CD4-positive, alpha-beta T cell (primary cell): ENCODE results near the gene FIBCD1. TPM values are rescaled to one million over a fixed set of nuclear protein-coding genes. Genes with fewer than 3 reads are reported as not detected.

Experiments used
- ATAC-seq: fragments of 200-7000 bp; cut with Tn5 transposase; one replicate; pipeline ENCODE4 v1.10.0; 2022; ENCODE audit warnings: mild to moderate bottlenecking; ENCODE audit not compliant: poor library complexity
- CTCF ChIA-PET: fragments of 350-600 bp; sonication (Branson Sonifier 250); formaldehyde crosslinking; loops from one replicate; lab custom pipeline; 2021; ENCODE audit warnings: antibody characterized with exemption, inconsistent platforms; lab: Charles Lee
- POLR2A ChIA-PET: fragments of 350-600 bp; sonication (Branson Sonifier 250); formaldehyde crosslinking; loops from one replicate; lab custom pipeline; 2021; ENCODE audit warnings: antibody characterized with exemption, inconsistent platforms; lab: Charles Lee
- DNase-seq, 14 experiments: peaks; one replicate each; pipeline ENCODE4 v3.0.0-alpha.2; 2013 to 2020; ENCODE audit warnings: mixed read lengths in 2 of 14
- H3K27ac ChIP-seq, 2 donors: one replicate each; pipeline versions ENCODE4 v1.5.1 to v1.7.0; 2013; ENCODE audit warnings: low read length in 2 of 2, low read depth in 1 of 2, mild to moderate bottlenecking in 1 of 2
- H3K27me3 ChIP-seq, 2 experiments: 1 replicate in 1 of 2; 2 replicates in 1 of 2; pipeline versions ENCODE4 v1.6.1 to v1.7.0; 2013; ENCODE audit warnings: low read length in 2 of 2, control low read depth in 1 of 2, mild to moderate bottlenecking in 1 of 2, moderate library complexity in 1 of 2; ENCODE audit not compliant: insufficient read depth in 2 of 2, control insufficient read depth in 1 of 2
- H3K36me3 ChIP-seq: one replicate; pipeline ENCODE4 v1.6.1; 2013; ENCODE audit warnings: low read length, control low read depth; ENCODE audit not compliant: insufficient read depth
- H3K4me1 ChIP-seq: one replicate; pipeline ENCODE4 v1.6.1; 2013; ENCODE audit warnings: low read length, control low read depth; ENCODE audit not compliant: insufficient read depth
- H3K4me3 ChIP-seq: one replicate; pipeline ENCODE4 v1.5.1; 2013; ENCODE audit warnings: mild to moderate bottlenecking, low read length, moderate library complexity
- H3K9me3 ChIP-seq, 2 experiments: 1 replicate in 1 of 2; 2 replicates in 1 of 2; pipeline versions ENCODE4 v1.6.1 to v1.7.0; 2013; ENCODE audit warnings: low read length in 2 of 2, mild to moderate bottlenecking in 2 of 2, control low read depth in 1 of 2, moderate library complexity in 1 of 2; ENCODE audit not compliant: control insufficient read depth in 1 of 2, insufficient read depth in 1 of 2
- H3K27ac Mint-ChIP-seq: one replicate; pipeline ENCODE4 v1.8.0; 2020; ENCODE audit warnings: mixed read lengths
- H3K27me3 Mint-ChIP-seq: one replicate; pipeline ENCODE4 v1.8.0; 2021; ENCODE audit warnings: mixed read lengths
- H3K36me3 Mint-ChIP-seq: one replicate; pipeline ENCODE4 v1.8.0; 2021; ENCODE audit warnings: low read depth, mixed read lengths
- H3K4me1 Mint-ChIP-seq: one replicate; pipeline ENCODE4 v1.8.0; 2021; ENCODE audit warnings: low read depth, mixed read lengths
- H3K4me3 Mint-ChIP-seq: one replicate; pipeline ENCODE4 v1.8.0; 2020; ENCODE audit warnings: mild to moderate bottlenecking, mixed read lengths
- H3K9me3 Mint-ChIP-seq: one replicate; pipeline ENCODE4 v1.8.0; 2020; ENCODE audit warnings: mixed read lengths
- intact Hi-C, 2 experiments: fragments of 100-400 bp; cut with DNase I in 1 of 2; cut with micrococcal nuclease in 1 of 2; formaldehyde crosslinking; loops; one replicate each; pipeline versions ENCODE4 v1.15.1 to v1.9.0; 2023 to 2025; cut with DNase I, micrococcal nuclease
- total RNA-seq, 174 experiments: library from RNA in 2 of 174; stranded (reverse) in 2 of 174; gene quantifications; one replicate each; pipeline ENCODE4 v1.2.3 and lab custom pipeline; 2021 to 2026
- TF ChIP-seq, protein P1 (sequence below): fragments of 200-600 bp; IDR thresholded peaks from one replicate; pipeline ENCODE4 v1.8.0; 2022; ENCODE audit warnings: antibody characterized with exemption, mild to moderate bottlenecking

FIBCD1 gene
- total RNA-seq, 2 experiments from 2014 or later: not detected

- no peak for ATAC-seq
- Mint-ChIP-seq H3K36me3 (peaks cover 74% of the 10 kb centered on the region), H3K4me3 (no peak overlapping the region), H3K27ac (no peak overlapping the region), H3K27me3 (no peaks in the 10 kb centered on the region), H3K9me3 (no peaks in the 10 kb centered on the region), H3K4me1 (no peaks in the 10 kb centered on the region)
- no peaks in the 10 kb centered on the region for H3K9me3 ChIP-seq
- H3K4me1 ChIP-seq: no peaks in the 10 kb centered on the region
- H3K36me3 ChIP-seq: peaks cover 60% of the 10 kb centered on the region
- no peak overlapping the region for H3K4me3 ChIP-seq
- ChIA-PET CTCF (no interaction called here), POLR2A (no interaction called here)
- no peak overlapping the region for H3K27ac ChIP-seq
- DNase-seq: no peak
- H3K27me3 ChIP-seq: no peaks in the 10 kb centered on the region
- TF ChIP-seq, protein P1, sequence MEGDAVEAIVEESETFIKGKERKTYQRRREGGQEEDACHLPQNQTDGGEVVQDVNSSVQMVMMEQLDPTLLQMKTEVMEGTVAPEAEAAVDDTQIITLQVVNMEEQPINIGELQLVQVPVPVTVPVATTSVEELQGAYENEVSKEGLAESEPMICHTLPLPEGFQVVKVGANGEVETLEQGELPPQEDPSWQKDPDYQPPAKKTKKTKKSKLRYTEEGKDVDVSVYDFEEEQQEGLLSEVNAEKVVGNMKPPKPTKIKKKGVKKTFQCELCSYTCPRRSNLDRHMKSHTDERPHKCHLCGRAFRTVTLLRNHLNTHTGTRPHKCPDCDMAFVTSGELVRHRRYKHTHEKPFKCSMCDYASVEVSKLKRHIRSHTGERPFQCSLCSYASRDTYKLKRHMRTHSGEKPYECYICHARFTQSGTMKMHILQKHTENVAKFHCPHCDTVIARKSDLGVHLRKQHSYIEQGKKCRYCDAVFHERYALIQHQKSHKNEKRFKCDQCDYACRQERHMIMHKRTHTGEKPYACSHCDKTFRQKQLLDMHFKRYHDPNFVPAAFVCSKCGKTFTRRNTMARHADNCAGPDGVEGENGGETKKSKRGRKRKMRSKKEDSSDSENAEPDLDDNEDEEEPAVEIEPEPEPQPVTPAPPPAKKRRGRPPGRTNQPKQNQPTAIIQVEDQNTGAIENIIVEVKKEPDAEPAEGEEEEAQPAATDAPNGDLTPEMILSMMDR: no peak
- intact Hi-C loops: no loop called here
Observed at GRCh38 chr9:130884542-130885483, 54.2 kb downstream of the FIBCD1 start.

- H3K27me3 Mint-ChIP-seq: no peaks in the 10 kb centered on the region
- peaks cover 77% of the 10 kb centered on the region for H3K36me3 Mint-ChIP-seq
- no peaks in the 10 kb centered on the region for H3K27me3 ChIP-seq
- H3K27ac ChIP-seq: no peak overlapping the region
- TF ChIP-seq, protein P1: no peak
- no peak overlapping the region for H3K27ac Mint-ChIP-seq
- no peaks in the 10 kb centered on the region for H3K4me1 Mint-ChIP-seq
- no peaks in the 10 kb centered on the region for H3K4me1 ChIP-seq
- peaks cover 66% of the 10 kb centered on the region for H3K36me3 ChIP-seq
- ATAC-seq (no peak), DNase-seq (no peak)
- intact Hi-C loops: no loop called here
- ChIA-PET POLR2A (no interaction called here), CTCF (no interaction called here)
- H3K4me3 Mint-ChIP-seq: no peak overlapping the region
- no peaks in the 10 kb centered on the region for H3K9me3 ChIP-seq
- no peaks in the 10 kb centered on the region for H3K9me3 Mint-ChIP-seq
- no peak overlapping the region for H3K4me3 ChIP-seq
Observed at GRCh38 chr9:130884111-130884531, 54.9 kb downstream of the FIBCD1 start.

DNA sequence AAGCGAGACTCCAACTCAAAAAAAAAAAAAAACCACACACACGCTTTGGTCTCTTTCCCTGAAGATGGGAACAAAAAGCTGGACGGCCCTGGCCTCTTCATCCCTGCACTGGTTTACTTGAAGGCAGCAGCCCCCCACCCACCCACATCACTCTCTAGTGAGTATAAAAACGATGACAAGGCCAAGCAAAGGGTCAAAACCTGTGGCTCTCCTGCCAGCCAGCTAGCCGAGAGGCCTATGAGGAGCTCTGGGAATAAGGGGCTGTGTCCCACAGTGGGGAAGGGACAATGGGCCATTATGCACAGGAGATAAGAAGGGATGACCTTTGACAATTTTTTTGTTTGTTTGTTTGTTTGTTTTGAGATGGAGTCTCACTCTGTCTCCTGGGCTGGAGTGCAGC is 55.6 kb downstream of the FIBCD1 start:
- CTCF ChIA-PET: no interaction called here
- no peaks in the 10 kb centered on the region for H3K4me1 ChIP-seq
- POLR2A ChIA-PET: no interaction called here

More for the DNA sequence above, 55.6 kb downstream of the FIBCD1 start:
- peaks cover 79% of the 10 kb centered on the region for H3K36me3 Mint-ChIP-seq
- H3K4me3 ChIP-seq: no peak overlapping the region
- H3K27ac ChIP-seq: no peak overlapping the region
- TF ChIP-seq, protein P1: no peak
- intact Hi-C loops: no loop called here
- H3K9me3 ChIP-seq: no peaks in the 10 kb centered on the region
- H3K36me3 ChIP-seq: peaks cover 71% of the 10 kb centered on the region
- ATAC-seq: no peak
- no peaks in the 10 kb centered on the region for H3K27me3 ChIP-seq
- DNase-seq: no peak
- no peaks in the 10 kb centered on the region for H3K9me3 Mint-ChIP-seq
- H3K4me3 Mint-ChIP-seq: no peak overlapping the region
- H3K4me1 Mint-ChIP-seq: no peaks in the 10 kb centered on the region
- no peaks in the 10 kb centered on the region for H3K27me3 Mint-ChIP-seq
- no peak overlapping the region for H3K27ac Mint-ChIP-seq
